HCT116 (cell line): ENCODE results near the gene NOTCH4. TPM values are rescaled to one million over a fixed set of nuclear protein-coding genes. Genes with fewer than 3 reads are reported as not detected.

Experiments
- ATAC-seq: fragments of 200-7000 bp; cut with Tn5 transposase; 2 replicates; pipeline ENCODE4 v1.9.1; 2020; ENCODE audit warnings: mild to moderate bottlenecking, moderate library complexity
- BruUV-seq: library from RNA; stranded (reverse); fragments of 400-500 nt; replicated peaks from 2 replicates; lab custom pipeline; 2021; lab: Mats Ljungman, UMichigan
- CTCF ChIA-PET: fragments of 300-600 bp; sonication (Branson Sonifier 250); formaldehyde crosslinking; loops from one replicate; lab custom pipeline; 2021; ENCODE audit warnings: antibody characterized with exemption; lab: Charles Lee
- POLR2A ChIA-PET: fragments of 300-600, 350-600 bp; sonication (Branson Sonifier 250); formaldehyde crosslinking; loops from one replicate; lab custom pipeline; 2021; ENCODE audit warnings: antibody characterized with exemption; lab: Charles Lee
- RAD21 ChIA-PET, 2 experiments: fragments of 300-600 bp; sonication (Branson Sonifier 250); formaldehyde crosslinking; loops; one replicate each; lab custom pipeline; 2023; ENCODE audit warnings: low total read pairs in 2 of 2; ENCODE audit not compliant: uncharacterized antibody in 2 of 2, unreplicated experiment in 2 of 2, low non-redundant PET in 1 of 2; lab: Charles Lee
- DNase-seq: peaks from one replicate; pipeline ENCODE4 v3.0.0-alpha.2; 2010; ENCODE audit warnings: low read depth, low spot score
- H2AFZ ChIP-seq: fragments of 200-600 bp; shearing (Covaris generic), sonication (generic); 2 replicates; pipeline ENCODE4 v1.6.1; 2017; ENCODE audit warnings: low read depth, mixed run types, mixed read lengths, antibody characterized with exemption, low read length; ENCODE audit not compliant: poor library complexity, severe bottlenecking
- H3K27ac ChIP-seq: 2 replicates; pipeline ENCODE4 v1.5.1; 2012; ENCODE audit warnings: low read depth, low read length
- H3K27me3 ChIP-seq: fragments of 200-600 bp; sonication (generic); 2 replicates; pipeline ENCODE4 v1.6.1; 2016; ENCODE audit warnings: mixed run types, low read length, mixed read lengths; ENCODE audit not compliant: insufficient read depth
- H3K36me3 ChIP-seq, 2 experiments: fragments of 200-500 bp in 1 of 2; fragments of 200-600 bp in 1 of 2; sonication (Bioruptor generic) in 1 of 2; sonication (generic) in 1 of 2; 2 replicates each; pipeline versions ENCODE4 v1.5.1 to v1.6.1; 2014 to 2016; ENCODE audit warnings: low read length in 2 of 2, inconsistent platforms in 1 of 2, mixed read lengths in 1 of 2, mixed run types in 1 of 2; ENCODE audit not compliant: insufficient read depth in 2 of 2, control insufficient read depth in 1 of 2
- H3K4me1 ChIP-seq, 2 experiments: fragments of 200-600 bp in 1 of 2; sonication (generic) in 1 of 2; 2 replicates each; pipeline versions ENCODE4 v1.5.1 to v1.6.1; 2012 to 2017; ENCODE audit warnings: low read length in 2 of 2, inconsistent platforms in 1 of 2, mild to moderate bottlenecking in 1 of 2, mixed read lengths in 1 of 2, mixed run types in 1 of 2, moderate library complexity in 1 of 2; ENCODE audit not compliant: insufficient read depth in 2 of 2, control insufficient read depth in 1 of 2
- H3K4me2 ChIP-seq: fragments of 200-600 bp; sonication (generic); 2 replicates; pipeline ENCODE4 v1.6.1; 2017; ENCODE audit warnings: mixed run types, low read length, mixed read lengths
- H3K4me3 ChIP-seq, 2 experiments: fragments of 200-600 bp in 1 of 2; sonication (generic) in 1 of 2; replicated peaks in 1 of 2; 2 replicates each; pipeline ENCODE4 v1.5.1; 2011 to 2016; ENCODE audit warnings: low read length in 2 of 2, control low read depth in 1 of 2, low read depth in 1 of 2, mild to moderate bottlenecking in 1 of 2, mixed read lengths in 1 of 2, mixed run types in 1 of 2
- H3K79me2 ChIP-seq: fragments of 200-600 bp; sonication (generic); 2 replicates; pipeline ENCODE4 v1.6.1; 2017; ENCODE audit warnings: mild to moderate bottlenecking, mixed run types, low read length, moderate library complexity, mixed read lengths; ENCODE audit not compliant: insufficient read depth
- H3K9ac ChIP-seq: fragments of 200-600 bp; sonication (generic); 2 replicates; pipeline ENCODE4 v1.6.1; 2016; ENCODE audit warnings: low read length, mixed read lengths
- H3K9me2 ChIP-seq: fragments of 200-600 bp; sonication (generic), shearing (Covaris generic); 2 replicates; pipeline ENCODE4 v1.6.1; 2017; ENCODE audit warnings: mixed run types, mild to moderate bottlenecking, moderate library complexity; ENCODE audit not compliant: insufficient read depth
- H3K9me3 ChIP-seq, 2 experiments: fragments of 200-500 bp in 1 of 2; fragments of 200-600 bp in 1 of 2; sonication (Bioruptor generic) in 1 of 2; sonication (generic) in 1 of 2; 2 replicates each; pipeline ENCODE4 v1.6.1; 2014 to 2017; ENCODE audit warnings: low read length in 2 of 2, mixed read lengths in 2 of 2, inconsistent platforms in 1 of 2, low read depth in 1 of 2, mild to moderate bottlenecking in 1 of 2, mixed run types in 1 of 2, moderate library complexity in 1 of 2; ENCODE audit not compliant: control insufficient read depth in 1 of 2, insufficient read depth in 1 of 2
- H4K20me1 ChIP-seq: fragments of 200-600 bp; sonication (generic), shearing (Covaris generic); 2 replicates; pipeline ENCODE4 v1.6.1; 2017; ENCODE audit warnings: mixed run types, mild to moderate bottlenecking, moderate library complexity; ENCODE audit not compliant: insufficient read depth
- CBX3 ChIP-seq: IDR thresholded peaks from 2 replicates; pipeline ENCODE4 v1.6.1; 2012; ENCODE audit warnings: low read depth
- EZH2 ChIP-seq: fragments of 200-600 bp; sonication (generic); IDR thresholded peaks from 2 replicates; pipeline ENCODE4 v1.6.1; 2017; ENCODE audit warnings: antibody characterized with exemption, mixed run types
- FOSL1 ChIP-seq: IDR thresholded peaks from 2 replicates; pipeline ENCODE4 v1.6.1; 2012; ENCODE audit warnings: low read depth
- JUND ChIP-seq: IDR thresholded peaks from 2 replicates; pipeline ENCODE4 v1.6.1; 2012
- POLR2A ChIP-seq: IDR thresholded peaks from 2 replicates; pipeline ENCODE4 v1.7.0; 2011; ENCODE audit warnings: borderline replicate concordance; ENCODE audit not compliant: insufficient read depth, insufficient read length; ENCODE audit errors: extremely low read depth
- POLR2AphosphoS5 ChIP-seq: IDR thresholded peaks from 2 replicates; pipeline ENCODE4 v1.6.1; 2011; ENCODE audit warnings: mild to moderate bottlenecking, low read depth, low read length, moderate library complexity
- YY1 ChIP-seq: IDR thresholded peaks from 2 replicates; pipeline ENCODE4 v1.6.1; 2011; ENCODE audit warnings: low read length, low read depth, moderate library complexity, mild to moderate bottlenecking; ENCODE audit not compliant: insufficient replicate concordance; ENCODE audit errors: extremely low read depth
- intact Hi-C: fragments of 100-400 bp; cut with micrococcal nuclease; formaldehyde crosslinking; loops from 2 replicates; pipeline ENCODE4 v1.10.0; 2022
- total RNA-seq: library from RNA; stranded (reverse); gene quantifications from one replicate; pipeline ENCODE4 v1.2.1, GENCODE V29; 2021; ENCODE audit not compliant: unreplicated experiment
- TF ChIP-seq, protein P1 (sequence below): IDR thresholded peaks from 2 replicates; pipeline ENCODE4 v1.6.1; 2012; ENCODE audit warnings: low read depth
- TF ChIP-seq, protein P2 (sequence below): IDR thresholded peaks from 2 replicates; pipeline ENCODE4 v1.6.1; 2011; ENCODE audit warnings: mild to moderate bottlenecking, low read length, moderate library complexity; ENCODE audit not compliant: insufficient replicate concordance; ENCODE audit errors: extremely low read depth
- TF ChIP-seq, protein P3 (sequence below): IDR thresholded peaks from 2 replicates; pipeline ENCODE4 v1.6.1; 2012

Gene NOTCH4
- total RNA-seq, 1 experiment from 2014 or later = 0.81 TPM

DNA sequence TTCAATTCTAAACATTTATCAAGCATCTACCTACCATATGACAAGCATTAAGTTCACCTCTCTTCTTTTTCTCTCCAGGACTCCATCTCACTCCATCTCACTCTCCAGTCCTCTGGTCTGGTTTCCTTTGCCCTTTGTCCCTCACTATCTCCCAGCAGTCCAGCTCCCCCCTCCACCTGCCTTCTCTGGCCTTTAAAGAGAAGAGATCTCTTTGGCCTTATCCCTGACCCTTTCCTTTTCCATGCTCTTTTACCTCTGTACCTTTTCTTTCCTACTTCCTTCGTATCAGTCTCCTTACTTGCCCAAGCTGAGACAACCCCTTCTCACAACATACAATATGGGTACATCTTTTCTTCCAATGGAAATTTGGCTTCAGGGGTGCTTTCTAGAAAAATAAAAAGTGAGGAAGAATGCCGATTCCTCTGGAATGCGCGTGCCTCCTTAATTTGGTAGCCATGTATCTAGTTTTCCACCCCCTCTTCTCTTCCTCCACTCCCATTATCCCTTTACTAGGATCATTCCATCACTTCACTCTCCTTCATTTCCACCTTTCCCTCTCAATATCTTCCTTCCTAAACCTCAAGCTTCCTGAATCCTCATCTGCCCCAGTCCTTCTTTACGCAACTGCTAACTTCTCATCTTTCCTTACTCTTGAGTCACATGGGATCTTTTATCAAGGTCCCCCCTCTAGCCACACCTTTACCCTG, 47.2 kb downstream of the NOTCH4 start (continued):
- TF ChIP-seq, protein P1, sequence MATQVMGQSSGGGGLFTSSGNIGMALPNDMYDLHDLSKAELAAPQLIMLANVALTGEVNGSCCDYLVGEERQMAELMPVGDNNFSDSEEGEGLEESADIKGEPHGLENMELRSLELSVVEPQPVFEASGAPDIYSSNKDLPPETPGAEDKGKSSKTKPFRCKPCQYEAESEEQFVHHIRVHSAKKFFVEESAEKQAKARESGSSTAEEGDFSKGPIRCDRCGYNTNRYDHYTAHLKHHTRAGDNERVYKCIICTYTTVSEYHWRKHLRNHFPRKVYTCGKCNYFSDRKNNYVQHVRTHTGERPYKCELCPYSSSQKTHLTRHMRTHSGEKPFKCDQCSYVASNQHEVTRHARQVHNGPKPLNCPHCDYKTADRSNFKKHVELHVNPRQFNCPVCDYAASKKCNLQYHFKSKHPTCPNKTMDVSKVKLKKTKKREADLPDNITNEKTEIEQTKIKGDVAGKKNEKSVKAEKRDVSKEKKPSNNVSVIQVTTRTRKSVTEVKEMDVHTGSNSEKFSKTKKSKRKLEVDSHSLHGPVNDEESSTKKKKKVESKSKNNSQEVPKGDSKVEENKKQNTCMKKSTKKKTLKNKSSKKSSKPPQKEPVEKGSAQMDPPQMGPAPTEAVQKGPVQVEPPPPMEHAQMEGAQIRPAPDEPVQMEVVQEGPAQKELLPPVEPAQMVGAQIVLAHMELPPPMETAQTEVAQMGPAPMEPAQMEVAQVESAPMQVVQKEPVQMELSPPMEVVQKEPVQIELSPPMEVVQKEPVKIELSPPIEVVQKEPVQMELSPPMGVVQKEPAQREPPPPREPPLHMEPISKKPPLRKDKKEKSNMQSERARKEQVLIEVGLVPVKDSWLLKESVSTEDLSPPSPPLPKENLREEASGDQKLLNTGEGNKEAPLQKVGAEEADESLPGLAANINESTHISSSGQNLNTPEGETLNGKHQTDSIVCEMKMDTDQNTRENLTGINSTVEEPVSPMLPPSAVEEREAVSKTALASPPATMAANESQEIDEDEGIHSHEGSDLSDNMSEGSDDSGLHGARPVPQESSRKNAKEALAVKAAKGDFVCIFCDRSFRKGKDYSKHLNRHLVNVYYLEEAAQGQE = no peak
- no peak for TF ChIP-seq YY1

DNA sequence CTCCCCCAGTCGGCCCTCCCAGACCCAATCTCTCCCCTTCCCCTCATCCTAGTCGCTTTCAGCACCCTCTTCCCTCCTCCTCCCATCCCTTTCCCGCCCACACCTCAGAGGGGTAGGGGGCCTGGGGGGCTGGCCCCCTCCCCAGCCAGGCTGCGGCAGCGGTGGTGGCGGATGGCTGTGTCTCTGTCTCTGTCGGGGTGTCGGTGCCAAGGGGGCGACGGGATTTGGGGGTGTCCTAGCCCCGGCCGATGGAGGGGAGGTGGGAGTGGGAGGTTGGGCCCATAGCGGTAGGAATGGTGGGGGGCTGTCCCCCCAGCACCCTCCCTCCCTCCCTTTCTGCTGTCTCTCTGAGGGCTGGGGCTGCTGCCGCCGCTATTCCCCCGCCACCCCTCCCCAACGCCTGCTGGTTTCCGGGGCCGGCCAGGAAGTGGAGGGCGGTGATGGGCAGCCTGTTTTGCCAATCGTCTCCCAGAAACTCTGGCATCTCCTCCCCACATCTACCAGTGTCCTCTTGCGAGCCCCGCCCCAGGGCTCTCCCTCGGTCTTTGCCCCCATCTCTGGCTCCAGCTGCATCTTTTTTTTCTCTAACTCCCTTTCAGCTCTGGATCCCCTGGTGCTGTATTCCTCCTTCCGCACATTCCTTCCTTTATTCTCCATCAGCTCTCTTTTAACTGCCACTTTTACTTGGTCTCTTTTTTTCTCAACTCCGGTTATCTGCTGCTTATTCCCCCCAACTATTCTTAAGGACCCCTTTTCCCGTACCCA, 48.0 kb downstream of the NOTCH4 start, which contains the start of gene AGPAT1:
TSS of gene AGPAT1 (minus strand) at position 374 of the 765 bp plus-strand sequence. CDS start 4,588 bp downstream, outside the sequence.
- Histone ChIP-seq H3K4me2 (peak within 1 kb of the TSS; percentile 97), H3K9me3 (no peaks in the 10 kb centered on the region), H3K4me1 (peaks cover 24 to 52% of the 10 kb centered on the region in 2 experiments), H3K9ac (peak within 1 kb of the TSS; percentile 90), H3K9me2 (no peaks in the 10 kb centered on the region), H3K36me3 (peaks cover under 1 to 4% of the 10 kb centered on the region in 2 experiments; a peak in 2 of 4 replicates), H3K79me2 (peaks cover 24% of the 10 kb centered on the region), H3K27me3 (no peaks in the 10 kb centered on the region), H2AFZ (no peak within 1 kb of the TSS), H4K20me1 (no peaks in the 10 kb centered on the region), H3K4me3 (peak within 1 kb of the TSS; percentile 93 to 98), H3K27ac (peak within 1 kb of the TSS; percentile 76)
- RAD21 ChIA-PET = no interaction called here
- POLR2A ChIA-PET = interaction anchor here (1.8 to 2.2 kb wide), 3 partner anchors 12 to 20 kb away, joined by 5 to 10 read pairs (median 6); partner anchors contain the start of genes EGFL8 and GPSM3
- DNase-seq = peak; percentile 90
- CTCF ChIA-PET = interaction anchor here (0.9 kb wide), 1 partner anchor 57 kb away, joined by 4 read pairs; no protein-coding TSS in a partner anchor
- intact Hi-C loops = no loop called here
- no TSS peak for BruUV-seq
- TF ChIP-seq POLR2A (peak; percentile 73), JUND (no peak), EZH2 (no peak), FOSL1 (no peak), CBX3 (no peak), POLR2AphosphoS5 (peak; percentile 88)
- TF ChIP-seq, protein P2, sequence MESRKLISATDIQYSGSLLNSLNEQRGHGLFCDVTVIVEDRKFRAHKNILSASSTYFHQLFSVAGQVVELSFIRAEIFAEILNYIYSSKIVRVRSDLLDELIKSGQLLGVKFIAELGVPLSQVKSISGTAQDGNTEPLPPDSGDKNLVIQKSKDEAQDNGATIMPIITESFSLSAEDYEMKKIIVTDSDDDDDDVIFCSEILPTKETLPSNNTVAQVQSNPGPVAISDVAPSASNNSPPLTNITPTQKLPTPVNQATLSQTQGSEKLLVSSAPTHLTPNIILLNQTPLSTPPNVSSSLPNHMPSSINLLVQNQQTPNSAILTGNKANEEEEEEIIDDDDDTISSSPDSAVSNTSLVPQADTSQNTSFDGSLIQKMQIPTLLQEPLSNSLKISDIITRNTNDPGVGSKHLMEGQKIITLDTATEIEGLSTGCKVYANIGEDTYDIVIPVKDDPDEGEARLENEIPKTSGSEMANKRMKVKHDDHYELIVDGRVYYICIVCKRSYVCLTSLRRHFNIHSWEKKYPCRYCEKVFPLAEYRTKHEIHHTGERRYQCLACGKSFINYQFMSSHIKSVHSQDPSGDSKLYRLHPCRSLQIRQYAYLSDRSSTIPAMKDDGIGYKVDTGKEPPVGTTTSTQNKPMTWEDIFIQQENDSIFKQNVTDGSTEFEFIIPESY = no peak
- TF ChIP-seq, protein P3, sequence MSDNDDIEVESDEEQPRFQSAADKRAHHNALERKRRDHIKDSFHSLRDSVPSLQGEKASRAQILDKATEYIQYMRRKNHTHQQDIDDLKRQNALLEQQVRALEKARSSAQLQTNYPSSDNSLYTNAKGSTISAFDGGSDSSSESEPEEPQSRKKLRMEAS = no peak
- ATAC-seq = peak; percentile 70
